Stimulated activated CD4-positive, alpha-beta T cell treated with anti-CD3 and anti-CD28 coated beads, Interleukin-15, amount 100 ng/mL, for 24 hours (primary cell): ENCODE results near the gene VAV3.
"Not testable (repeated sequence)": the region's sequence is repeated elsewhere in the genome, so short reads cannot be mapped to it uniquely, and the experiment has no call there.

ENCODE experiments used
- DNase-seq: peaks from one replicate; pipeline ENCODE4 v3.0.0-alpha.2; 2020

Gene VAV3

DNA sequence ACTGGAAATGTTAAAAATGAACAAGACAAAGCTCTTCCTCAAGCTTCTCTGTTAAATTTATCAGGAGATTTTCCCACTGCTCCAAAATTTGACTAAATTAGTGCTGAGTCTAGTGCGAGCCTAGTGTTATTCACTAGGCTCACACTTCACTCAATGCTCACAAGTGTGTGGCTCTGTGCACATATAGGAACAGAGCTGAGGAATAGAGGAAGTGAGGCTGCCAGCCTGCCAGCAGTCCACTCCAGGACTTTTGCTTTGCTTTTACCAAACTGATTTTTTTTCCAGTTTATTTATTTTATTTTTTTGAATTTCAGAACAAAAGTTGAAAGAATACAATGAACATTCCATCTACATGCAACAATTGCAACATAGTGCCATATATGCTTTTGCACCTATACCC, 87.2 kb downstream of the VAV3 start:
- no peak for DNase-seq

DNA sequence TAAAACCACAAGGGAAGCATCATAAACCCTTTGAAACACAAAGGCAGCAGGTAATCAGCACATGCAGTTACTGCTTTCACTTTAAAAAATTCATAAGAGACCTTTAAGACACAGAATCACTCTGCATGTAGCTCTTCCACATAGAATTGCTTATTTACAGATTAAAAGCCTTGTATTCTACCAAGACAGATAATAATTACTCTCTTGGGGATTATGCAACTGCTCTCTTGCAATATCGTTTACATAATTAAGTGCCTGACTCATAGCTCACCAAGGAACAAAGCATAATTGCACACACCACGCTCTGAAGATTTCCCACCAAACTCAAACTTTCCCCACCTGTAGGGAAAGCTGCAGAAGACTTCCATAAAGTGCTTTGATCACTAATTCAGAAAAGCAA, 87.9 kb downstream of the VAV3 start:
- DNase-seq = no peak

- DNase-seq = no peak
Measured at GRCh38 chr1:107875689-107876088, 89.3 kb downstream of the VAV3 start.

DNA sequence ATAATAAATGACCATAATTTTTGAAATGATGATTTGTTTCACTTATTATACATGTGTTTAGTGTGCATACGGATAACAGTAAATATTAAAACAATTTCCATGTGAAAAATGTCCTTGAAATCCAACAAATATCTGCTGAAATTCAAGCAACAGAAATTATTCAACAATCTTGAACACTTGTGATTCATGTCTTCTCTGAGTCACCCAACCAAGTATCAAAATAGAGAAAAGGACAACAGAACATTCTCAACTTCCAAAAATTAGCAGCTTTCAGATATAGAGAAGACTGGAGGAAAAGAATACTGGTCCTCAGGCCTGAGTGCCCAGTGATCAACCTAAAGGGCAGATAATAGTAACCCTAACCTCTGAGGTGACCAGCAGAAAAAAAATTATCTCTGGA, 90.8 kb downstream of the VAV3 start:
- DNase-seq = no peak

DNA sequence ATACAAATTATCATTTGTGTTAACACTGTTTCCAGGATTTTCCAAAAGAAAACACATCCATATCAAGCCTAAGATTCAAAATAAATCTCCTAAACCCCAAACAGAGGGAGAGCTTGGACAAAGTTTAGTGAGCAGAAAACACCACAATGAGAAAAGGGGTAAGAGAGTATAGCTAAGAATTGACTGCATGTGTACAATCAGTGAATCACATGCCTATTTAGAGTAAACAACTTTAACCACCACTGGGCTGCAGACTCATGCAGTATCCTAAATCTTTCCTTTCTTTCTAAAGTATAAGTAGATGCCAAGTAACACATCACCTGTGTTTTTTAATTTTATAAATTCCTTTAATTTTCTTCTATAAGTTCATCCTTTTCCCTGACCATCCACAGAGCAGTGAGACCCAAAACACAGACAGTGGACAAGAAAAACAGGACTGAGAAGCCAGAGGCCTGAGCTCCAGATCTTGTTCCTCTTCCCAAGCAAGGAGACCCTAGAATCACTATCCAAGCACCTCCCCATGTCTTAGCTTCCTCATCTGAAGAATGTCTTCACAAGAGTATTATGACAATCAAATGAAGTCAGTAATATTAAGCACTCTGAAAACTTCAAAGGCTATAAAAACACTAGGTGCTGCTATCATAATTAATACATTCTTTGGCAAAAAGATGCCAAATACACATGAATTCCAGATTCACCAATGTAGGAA, 93.1 kb downstream of the VAV3 start:
- no peak for DNase-seq

- no peak for DNase-seq
Measured at GRCh38 chr1:107871259-107871658, 93.7 kb downstream of the VAV3 start.

GRCh38 chr1:107870696-107871095, 94.3 kb downstream of the VAV3 start:
- no peak for DNase-seq

DNA sequence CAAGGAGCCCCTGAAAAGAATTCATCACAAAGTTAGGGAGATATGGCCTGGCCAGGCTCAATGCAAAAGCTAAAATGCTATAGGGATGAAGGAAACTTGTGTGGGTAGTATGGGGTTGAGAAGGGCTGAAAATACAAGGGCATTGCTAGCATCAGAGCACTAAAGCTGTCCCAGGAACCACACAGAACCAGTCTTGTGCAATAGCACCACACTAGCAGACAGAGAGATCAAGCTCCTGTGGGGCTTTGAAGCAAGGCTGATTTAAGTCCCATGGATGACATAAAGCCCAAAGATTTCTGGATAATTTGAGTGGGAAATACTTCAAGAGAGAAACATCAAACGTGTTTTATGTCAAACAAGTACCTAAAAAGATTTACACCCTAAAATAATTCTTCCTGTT, 97.1 kb downstream of the VAV3 start:
- DNase-seq = no peak

DNA sequence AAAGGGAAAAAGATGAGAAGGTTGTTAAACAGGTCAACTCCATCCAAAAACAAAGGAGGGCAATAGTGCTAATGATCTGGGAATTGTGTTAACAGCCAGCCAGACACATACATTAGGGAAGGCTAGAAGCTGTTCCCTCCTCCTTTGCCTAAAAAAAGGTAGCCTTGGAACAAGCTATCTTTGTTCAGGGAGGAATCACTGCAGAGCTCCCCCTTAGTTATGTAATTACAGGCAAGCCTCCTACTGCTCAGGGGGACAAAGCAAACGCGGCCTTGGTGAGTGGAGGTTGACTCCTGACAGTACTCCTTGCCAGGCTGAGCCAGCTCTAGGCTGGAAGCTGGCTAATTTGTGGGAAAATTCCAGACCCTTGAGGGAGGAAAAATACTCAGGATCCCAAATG, 97.6 kb downstream of the VAV3 start:
- DNase-seq = no peak

DNA sequence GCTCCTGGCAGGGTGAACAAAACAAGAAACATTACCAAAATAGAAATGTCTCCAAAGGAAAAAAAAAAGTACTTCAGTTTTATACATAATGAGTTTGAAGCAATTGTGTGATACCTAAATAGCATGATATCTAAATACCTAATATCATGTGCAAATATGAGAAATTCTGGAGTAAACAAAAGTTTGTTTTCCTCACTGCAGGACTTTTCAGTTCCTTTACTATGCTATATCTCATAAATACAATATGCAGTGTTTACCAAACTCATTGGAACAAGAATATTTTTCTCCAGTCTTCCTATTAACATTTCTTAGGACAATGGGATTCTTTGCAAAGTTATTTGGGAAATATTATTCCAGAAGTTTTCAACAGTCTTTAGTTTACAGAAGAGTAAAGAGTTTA, 98.1 kb downstream of the VAV3 start:
- DNase-seq = no peak

GRCh38 chr1:107865627-107866026, 99.4 kb downstream of the VAV3 start:
- DNase-seq = no peak

GRCh38 chr1:107863342-107863741, 101.6 kb downstream of the VAV3 start:
- DNase-seq = no peak

DNA sequence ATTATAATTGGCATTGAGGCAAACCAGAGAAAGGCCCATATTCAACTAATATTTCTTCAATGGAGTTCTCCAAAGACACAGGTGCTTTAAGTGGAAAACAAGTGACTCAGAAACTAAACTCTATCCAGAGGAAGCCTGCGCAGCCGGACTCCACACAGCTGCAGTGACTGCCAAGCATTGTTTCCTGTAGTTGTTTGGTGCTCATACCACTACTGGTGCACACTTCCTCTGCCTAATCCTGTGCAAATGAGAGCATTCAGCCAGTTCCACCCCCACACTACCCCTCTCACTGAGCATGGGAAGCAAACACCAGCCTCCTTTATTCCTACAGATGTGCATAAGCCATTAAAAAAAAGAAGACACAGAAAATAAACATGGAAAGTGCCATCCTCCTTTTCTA, 102.9 kb downstream of the VAV3 start:
- DNase-seq = no peak

DNA sequence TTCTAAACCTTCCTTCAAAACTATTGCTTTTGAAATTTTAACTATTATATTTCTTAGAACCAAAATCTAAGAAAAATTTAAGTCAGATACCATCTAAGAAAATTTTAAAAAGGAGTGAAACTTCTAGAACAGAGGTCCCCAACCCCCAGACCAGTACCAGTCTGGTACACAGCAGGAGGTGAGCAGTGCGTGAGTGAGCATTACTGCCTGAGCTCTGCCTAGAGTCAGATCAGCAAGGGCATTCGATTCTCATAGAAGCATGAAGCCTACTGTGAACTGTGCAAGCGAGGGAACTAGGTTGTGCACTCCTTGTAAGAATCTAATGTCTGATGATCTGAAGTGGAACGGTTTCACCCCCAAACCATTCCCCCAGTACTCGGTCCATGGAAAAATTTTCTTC, 106.7 kb downstream of the VAV3 start:
- no peak for DNase-seq

DNA sequence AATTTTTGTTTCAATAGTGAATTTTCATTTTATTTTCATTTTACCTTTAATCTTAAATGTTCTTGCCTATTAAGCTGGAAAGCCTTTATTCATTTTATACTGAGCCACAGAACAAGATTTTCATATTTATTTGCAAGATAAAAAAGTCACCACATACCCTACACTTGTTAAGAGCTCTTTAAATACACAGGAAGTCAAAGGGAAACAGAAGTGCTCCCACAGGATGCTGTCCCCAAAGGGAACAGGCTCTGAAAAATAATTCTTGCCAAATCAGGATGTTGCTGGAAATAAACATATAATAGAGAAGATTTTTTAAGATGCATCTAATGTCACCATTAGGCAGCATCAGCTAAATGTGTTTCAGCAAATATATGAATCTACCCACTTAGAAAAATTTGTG, 113.6 kb downstream of the VAV3 start:
- no peak for DNase-seq

DNA sequence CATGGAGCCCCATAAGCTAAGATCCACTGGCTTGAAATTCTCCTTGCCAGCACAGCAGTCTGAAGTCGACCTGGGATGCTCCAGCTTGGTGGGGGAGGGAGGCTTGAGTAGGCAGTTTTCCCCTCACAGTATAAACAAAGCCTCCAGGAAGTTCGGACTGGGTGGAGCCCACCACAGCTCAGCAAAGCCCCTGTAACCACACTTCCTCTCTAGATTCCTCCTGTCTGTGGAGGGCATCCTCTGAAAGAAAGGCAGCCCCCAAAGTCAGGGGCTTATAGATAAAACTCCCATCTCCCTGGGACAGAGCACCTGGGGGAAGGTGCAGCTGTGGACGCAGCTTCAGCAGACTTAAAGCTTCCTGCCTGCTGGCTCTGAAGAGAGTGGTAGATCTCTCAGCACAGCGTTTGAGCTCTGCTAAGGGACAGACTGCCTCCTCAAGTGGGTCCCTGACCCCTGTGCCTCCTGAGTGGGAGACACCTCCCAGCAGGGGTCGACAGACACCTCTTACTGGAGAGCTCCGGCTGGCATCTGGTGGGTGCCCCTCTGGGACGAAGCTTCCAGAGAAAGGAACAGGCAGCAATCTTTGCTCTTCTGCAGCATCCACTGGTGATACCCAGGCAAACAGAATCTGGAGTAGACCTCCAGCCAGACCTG, 120.3 kb downstream of the VAV3 start:
- DNase-seq = not testable (repeated sequence)

DNA sequence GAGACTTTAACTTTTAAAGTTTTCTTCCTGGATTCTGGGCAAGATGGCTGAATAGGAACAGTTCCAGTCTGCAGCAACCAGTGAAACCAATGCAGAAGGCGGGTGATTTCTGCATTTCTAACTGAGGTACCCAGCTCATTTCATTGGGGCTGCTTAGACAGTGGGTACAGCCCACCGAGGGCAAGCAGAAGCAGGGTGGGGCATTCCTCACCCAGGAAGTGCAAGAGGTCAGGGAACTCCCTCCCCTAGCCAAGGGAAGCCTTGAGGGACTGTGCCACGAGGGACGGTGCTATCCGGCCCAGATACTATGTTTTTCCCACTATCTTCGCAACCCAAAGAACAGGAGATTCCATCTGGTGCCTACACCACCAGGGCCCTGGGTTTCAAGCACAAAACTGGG, 121.0 kb downstream of the VAV3 start:
- DNase-seq = no peak

DNA sequence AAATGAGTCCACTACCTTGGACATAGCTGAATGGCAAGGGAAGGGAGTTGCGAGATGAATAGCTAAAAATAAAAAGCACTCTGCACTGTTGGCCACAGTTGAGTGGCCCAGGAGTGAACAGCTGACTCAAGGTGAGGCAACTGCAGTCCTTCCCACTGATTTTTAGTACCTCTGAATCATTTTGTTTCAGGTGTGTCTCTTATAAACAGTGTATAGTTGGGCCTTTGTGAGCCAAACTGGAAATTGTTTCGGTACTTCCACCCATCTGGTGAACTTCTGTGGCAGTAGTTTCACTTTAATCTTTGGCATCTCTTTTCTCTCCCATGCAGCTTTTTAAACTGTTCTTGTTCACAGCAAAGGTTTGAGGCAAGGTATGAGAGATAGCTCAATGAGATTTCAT, 122.7 kb downstream of the VAV3 start:
- DNase-seq = no peak

DNA sequence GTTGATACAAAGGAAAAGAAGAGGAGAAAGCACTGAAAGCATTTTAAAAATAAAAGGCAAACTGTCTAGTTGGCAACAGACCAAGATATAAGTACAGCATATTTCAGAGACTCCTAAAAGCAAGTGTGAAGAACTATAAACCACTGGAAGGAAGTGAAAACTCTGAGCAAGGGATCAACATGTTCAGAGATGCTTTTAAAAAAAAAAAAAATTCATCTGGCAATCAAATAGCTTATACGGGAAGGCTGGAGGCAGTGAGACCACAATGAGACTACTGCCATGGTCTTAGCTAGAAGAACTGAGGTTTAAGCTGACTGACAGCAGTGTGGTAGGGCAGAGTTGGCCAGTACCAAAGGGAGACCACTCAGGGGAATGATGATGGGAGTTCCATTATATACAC, 124.3 kb downstream of the VAV3 start:
- no peak for DNase-seq

DNA sequence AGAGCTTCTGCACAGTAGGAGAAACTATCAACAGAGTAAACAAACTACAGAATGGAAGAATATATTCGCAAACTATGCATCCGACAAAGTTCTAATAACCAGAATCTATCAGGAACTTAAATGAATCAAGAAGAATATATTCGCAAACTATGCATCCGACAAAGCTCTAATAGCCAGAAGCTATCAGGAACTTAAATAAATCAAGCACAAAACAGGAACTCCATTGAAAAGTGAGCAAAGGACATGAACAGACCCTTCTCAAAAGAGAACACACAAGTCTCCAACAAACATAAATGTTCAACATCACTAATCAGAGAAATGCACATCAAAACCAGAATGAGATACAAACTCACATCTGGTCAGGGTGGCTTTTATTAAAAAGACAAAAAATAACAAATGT, 126.9 kb downstream of the VAV3 start:
- no peak for DNase-seq

- DNase-seq = no peak
Measured at GRCh38 chr1:107835151-107835670, 129.8 kb downstream of the VAV3 start.

- DNase-seq = no peak
Measured at GRCh38 chr1:107833061-107833460, 131.9 kb downstream of the VAV3 start.

DNA sequence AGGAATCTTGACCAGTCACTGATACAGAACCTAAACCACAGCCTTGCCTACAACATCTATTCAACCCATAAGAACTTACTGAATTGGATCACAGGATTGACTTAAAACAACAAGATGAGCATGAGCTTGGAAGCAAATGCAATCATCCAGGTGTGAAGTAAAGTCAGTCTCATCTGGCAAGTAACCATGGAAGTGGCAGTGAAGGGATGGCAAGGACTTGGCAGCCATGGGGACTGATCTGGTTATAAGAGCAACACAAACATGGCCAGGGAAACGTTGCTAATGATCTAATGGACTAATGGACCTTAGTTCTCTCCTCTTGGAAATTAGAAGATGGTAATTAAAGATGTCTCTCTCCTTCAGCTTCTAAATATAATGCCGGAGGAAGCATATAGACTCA, 133.1 kb downstream of the VAV3 start:
- no peak for DNase-seq

DNA sequence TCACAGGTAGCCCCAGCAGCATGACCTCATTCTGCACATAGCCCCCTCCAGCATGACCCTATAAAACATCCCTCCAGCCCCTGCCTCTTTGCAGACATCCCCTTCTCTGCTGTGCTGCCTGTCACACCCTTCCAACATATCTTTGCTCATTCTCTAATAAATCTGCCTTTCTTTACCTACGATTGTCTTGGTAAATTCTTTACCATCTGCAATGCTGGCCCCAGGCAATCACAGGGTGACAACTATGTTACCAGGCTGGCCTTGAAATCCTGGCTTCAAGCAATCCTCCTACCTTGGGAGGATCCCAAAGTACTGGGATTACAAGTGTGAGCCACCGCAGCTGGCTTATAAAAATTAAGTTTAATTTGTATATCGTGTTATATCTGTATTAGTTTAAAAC, 134.5 kb downstream of the VAV3 start:
- DNase-seq = no peak

DNA sequence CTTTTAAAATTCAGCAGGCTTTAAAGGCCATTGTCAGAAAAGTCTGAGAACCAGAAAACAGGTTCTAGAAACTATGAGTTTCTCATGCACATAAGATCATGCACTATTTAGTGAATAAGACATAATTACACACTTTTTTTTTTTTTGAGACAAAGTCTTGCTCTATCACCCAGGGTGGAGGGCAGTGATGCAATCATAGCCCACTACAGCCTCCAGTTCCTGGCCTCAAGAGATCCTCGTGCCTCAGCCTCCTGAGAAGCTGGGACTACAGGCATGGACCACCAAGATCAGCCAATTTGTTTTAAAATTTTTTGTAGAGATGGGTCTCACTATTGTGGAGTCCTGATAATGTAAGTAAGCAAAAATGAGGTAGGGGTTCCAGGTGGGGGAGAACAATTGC, 134.9 kb downstream of the VAV3 start:
- DNase-seq = no peak
